ENCODE data around the gene CCDC57.

The CCDC57 gene

GRCh38 chr17:82103553-82104451 is 108.8 kb downstream of the CCDC57 start:
- no peak for DNase-seq

- DNase-seq, result no peak
Observed at GRCh38 chr17:82101767-82102679, 110.6 kb downstream of the CCDC57 start.

DNA sequence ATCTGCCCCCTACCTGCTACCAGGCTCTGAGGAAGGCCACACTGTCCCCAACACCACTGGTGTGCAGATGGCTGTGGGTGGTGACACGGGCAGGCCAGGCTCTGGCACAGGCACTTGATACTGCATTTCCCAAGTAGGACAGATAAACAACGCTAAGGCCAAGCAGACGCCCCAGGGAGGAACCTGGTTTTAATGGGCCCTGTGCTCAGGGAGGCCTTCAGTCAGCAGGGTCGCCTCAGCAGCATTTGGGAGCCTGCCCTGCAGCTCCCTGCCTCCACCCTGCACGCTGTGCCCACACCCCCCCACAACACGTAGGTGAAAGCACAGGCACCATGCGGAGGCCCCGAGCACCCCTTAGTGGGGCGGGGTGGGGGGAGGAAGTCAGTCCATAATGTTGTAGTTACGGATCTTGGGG is 111.3 kb downstream of the CCDC57 start:
- DNase-seq, result no peak

DNA sequence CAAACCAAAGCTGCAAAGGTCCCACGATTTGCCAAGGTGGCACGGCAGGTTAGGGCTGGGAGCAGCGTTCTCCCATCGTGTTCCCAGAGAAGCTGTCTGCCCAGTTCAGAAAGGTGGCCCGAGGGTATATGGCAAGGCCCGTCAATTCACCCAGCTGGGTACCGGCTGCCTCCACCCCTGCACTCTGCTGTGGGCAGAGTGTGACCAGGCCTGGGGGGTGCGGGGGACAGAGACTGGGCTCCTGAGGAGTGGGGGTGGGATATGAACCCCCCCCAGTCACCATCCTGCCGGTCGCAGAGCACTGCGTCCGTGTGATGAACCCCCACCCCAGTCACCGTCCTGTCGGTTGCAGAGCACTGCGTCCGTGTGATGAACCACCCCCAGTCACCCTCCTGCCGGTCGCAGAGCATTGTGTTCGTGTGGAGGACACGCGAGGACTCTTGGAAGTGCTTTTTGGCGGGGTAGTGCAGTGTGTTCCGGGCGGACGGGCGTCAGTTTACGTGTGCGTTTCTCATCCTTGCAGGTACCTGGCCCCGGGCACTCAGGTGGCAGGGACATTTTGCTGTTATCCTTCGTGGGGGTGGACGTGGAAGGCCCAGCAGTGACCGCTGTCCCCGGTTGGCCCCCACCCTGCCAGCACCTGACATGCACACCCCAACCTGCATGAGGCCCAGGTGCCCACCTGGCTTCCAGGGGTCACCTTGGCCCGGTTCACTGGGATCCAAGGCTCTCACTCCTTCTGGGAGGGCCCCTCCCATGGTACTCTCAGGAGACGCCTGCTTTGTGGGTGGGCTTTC is 111.9 kb downstream of the CCDC57 start:
- no peak for DNase-seq

DNA sequence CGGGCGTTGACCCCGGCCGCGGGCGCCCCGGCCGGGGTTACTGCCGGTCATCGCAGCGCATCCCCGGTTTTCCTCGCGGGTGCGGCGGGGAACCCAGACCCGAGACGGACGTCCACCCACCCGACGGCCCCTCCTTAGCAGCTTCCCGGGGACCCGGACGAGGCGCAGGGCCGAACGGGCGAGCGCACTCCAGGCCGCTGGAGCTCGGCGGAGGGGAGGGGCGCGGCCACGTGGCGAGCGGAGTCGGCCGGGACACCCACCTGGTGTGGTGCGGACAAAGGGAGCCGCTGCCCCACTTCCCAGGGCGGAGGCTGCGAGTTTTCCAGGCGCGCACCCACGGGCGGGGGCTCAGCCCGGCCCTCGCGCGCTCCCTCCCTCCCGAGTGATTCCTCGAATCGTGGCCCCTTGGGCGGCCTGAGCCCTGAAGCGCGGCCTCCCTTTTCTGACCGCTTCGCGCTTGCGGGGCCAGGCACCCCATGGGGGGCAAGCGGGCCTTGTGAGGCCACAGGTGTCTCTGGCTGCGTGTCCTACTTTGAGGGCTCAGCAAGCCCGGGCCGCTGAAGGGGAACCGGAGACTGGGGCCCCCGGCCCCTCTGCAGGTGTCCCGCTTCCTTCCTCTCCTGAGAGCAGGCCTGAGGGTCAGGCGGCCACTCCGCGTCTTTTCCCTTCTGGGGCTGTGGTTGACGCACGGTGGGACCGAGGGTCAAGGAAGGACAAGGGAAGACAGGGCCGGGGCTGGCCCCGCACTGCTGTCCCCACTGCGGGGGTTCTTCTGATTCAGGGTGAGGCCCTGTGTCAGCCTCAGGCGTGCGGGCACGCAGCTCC is 113.5 kb downstream of the CCDC57 start:
- DNase-seq, result no peak

DNA sequence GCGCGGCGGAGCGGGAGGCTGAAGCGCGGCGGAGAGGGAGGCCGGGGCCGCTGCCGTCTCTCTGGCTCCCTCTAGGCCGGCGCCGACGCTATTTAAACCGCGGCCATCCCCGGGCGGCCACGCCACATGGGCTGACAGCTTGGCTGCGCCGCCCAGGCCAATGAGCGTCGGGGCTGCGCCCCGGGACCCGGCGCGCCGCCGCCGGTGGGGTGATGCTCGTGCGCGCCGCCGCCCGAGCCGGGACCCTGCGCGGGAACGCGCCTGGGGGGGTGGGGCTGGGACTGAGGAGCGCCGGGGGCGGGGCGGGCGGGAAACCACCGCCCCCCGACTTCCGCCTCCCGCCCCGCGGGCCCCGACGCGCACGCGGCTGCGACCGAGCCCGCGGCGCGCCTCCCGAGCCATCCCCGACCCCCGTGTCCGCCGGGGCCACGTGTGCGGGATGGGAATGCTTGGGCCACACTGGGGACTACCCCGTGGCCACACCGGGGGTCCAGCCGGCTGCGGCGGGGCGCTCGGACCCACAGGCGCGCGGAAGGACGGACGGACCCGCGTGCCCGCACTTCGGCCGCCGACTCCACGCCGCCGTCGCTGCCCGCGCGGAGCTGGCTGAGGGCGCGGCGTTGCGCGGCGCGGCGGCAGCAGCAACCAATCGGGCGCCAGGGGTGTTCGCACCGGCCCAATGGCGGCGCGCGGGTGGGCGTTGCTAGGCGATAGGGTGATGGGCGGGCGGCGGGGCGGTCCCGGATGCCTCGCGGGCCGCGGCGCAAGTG is 114.3 kb downstream of the CCDC57 start, which contains the start of gene FASN:
TSS of gene FASN (minus strand) at position 68 of the 770 bp plus-strand sequence. CDS start 1,791 bp downstream, outside the sequence.
- DNase-seq, result peak; percentile 87

- no peak for DNase-seq
Observed at GRCh38 chr17:82097919-82098168, 114.8 kb downstream of the CCDC57 start.

GRCh38 chr17:82097184-82097918 is 115.3 kb downstream of the CCDC57 start:
- DNase-seq, result no peak

GRCh38 chr17:82096709-82097183 is 115.9 kb downstream of the CCDC57 start:
- no peak for DNase-seq

GRCh38 chr17:82095777-82096708 is 116.6 kb downstream of the CCDC57 start:
- DNase-seq, result no peak

GRCh38 chr17:82094931-82095776 is 117.5 kb downstream of the CCDC57 start:
- DNase-seq, result no peak

DNA sequence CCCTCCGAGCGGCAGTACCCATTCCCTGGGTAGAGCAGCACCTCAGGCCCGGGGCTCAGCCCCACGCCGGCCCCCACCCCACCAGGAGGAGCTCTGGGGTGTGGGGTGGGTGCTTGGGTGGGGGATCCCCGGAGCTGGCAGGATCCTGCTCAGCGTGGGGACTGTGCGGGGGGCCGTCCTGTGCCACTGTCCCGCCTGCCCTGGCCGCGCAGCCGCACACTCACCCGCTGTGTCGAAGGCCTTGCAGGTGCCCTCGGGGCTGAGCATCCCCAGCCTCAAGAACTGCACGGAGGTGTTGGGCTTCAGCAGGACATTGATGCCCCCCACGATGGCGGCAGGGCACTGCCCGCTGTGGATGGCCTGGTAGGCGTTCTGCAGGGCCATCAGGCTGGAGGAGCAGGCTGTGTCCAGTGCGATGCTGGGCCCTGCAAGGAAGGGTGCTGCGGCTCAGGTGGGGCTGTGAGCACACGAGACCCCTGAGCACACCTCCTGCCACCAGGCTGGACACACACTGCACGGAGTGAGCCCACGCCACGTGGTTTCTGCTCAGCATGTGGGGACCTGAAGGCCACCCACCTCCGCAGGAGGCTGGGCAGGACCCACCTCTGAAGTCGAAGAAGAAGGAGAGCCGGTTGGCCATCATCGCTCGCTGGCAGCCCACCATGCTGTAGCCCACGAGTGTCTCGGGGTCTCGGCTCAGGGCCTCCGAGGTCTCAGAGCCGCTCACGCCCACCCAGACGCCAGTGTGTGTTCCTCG is 119.5 kb downstream of the CCDC57 start:
- no peak for DNase-seq

- DNase-seq, result no peak
Observed at GRCh38 chr17:82092628-82092994, 120.0 kb downstream of the CCDC57 start.

GRCh38 chr17:82092094-82092586 is 120.5 kb downstream of the CCDC57 start:
- DNase-seq, result no peak

GRCh38 chr17:82091264-82092066 is 121.2 kb downstream of the CCDC57 start:
- DNase-seq, result no peak

DNA sequence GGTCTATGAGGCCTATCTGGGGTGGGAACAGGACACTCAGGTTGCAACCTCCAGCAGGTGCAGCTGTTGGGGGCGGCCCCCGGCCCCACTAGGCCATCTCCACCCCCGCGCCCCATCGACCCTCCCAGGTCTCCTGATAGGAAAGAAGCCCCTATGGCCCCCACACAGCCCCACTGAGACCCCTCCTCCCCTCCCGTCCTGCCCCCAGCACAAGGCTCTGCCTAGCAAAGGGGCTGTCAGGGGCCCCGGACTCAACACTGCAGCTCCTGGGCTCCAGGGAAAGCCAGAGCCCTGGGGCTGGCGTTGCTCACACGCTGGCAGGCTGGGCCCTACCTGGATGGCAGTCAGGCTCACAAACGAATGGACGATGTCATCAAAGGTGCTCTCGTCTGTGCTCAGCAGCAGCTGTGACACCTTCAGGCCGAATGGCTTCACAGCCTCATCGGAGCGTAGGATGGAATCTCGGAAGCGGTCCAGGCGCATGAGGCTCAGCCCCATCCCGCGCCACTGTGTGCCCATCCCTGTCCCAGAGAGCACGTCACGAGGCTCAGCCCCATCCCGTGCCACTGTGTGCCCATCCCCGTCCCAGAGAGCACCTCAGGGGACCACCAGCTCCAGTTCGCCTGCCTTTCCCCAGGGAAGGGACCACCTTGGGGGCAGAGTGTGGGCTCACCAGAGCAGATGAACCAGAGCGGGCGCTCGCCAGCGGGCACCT is 121.9 kb downstream of the CCDC57 start:
- no peak for DNase-seq

Measured in central memory CD4-positive, alpha-beta T cell (primary cell).